Measurements from ENCODE around the gene POC1B. TPM values are rescaled to one million over a fixed set of nuclear protein-coding genes. Genes with fewer than 3 reads are reported as not detected.
A peak's percentile ranks its signal among the peaks of the same experiment; 100 is the strongest.

Gene POC1B
- total RNA-seq, 1 experiment from 2014 or later, result 25.0 TPM

DNA sequence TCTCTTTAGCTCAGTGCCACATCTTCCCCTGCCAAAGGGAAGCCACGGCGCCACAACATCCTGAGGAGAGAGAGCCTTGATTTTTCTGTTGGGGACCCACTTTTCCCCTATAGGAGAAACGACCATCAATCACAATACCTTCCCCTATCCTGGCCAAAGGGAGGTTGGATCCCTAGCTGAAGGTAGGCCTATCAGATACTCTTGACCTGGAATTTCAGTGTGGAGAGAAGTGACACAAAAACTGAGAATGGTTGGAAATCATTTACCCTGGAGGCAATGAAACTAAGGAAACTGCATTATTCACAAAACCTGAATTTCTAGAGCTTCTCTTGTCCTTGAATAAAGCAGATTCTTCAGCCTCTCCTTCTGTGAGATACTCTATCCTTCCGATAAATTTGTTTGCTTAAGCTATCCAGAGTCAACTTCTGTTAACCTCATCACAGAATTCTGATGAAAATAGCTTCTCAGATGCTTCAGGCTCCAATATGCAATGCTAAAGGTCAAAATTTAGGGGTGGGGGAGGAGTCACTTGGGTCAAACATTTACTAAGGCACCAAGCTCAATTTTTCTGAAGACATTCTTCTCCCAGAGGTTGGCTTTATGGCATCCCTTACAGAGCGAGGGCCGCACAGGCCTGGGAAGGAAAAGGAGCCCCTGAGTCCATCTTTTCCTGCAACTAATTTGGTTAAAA is 146.6 kb downstream of the POC1B start:
- POLR2A ChIA-PET (ENCODE audit: unreplicated experiment), result no interaction called here
- Histone ChIP-seq H4K20me1 (ENCODE audit: low read length) (no peaks in the 10 kb centered on the region), H3K27me3 (ENCODE audit: low read length) (no peaks in the 10 kb centered on the region), H2AFZ (ENCODE audit: low read length) (no peak overlapping the region), H3F3A (ENCODE audit: low read length, unreplicated experiment) (peaks cover 9% of the 10 kb centered on the region), H3K79me2 (ENCODE audit: low read length) (no peaks in the 10 kb centered on the region), H3K9me3 (ENCODE audit: low read length) (no peaks in the 10 kb centered on the region), H3K36me3 (ENCODE audit: low read depth, low read length) (no peaks in the 10 kb centered on the region; the same call in 1 of the 2 replicates), H3K4me2 (ENCODE audit: low read length) (no peak overlapping the region), H3K9ac (ENCODE audit: low read length) (no peak overlapping the region), H3K4me1 (ENCODE audit: insufficient read depth, low read length) (peaks cover 32% of the 10 kb centered on the region), H3K27ac (ENCODE audit: low read length) (no peak overlapping the region), H3K9me2 (replicated peaks; ENCODE audit: low read length) (no peaks in the 10 kb centered on the region), H3K4me3 (ENCODE audit: low read length) (no peak overlapping the region)
- CTCF ChIA-PET, result no interaction called here
- no peak for DNase-seq
- no peak for ATAC-seq
- no TSS peak for BruUV-seq (replicated peaks)
- TF ChIP-seq EZH2 (IDR thresholded peaks at IDR 0.05; ENCODE audit: low read length, unreplicated experiment) (no peak), EZH2phosphoT487 (IDR thresholded peaks at IDR 0.05; ENCODE audit: borderline replicate concordance, low read length) (no peak)
- TF ChIP-seq, protein P1, sequence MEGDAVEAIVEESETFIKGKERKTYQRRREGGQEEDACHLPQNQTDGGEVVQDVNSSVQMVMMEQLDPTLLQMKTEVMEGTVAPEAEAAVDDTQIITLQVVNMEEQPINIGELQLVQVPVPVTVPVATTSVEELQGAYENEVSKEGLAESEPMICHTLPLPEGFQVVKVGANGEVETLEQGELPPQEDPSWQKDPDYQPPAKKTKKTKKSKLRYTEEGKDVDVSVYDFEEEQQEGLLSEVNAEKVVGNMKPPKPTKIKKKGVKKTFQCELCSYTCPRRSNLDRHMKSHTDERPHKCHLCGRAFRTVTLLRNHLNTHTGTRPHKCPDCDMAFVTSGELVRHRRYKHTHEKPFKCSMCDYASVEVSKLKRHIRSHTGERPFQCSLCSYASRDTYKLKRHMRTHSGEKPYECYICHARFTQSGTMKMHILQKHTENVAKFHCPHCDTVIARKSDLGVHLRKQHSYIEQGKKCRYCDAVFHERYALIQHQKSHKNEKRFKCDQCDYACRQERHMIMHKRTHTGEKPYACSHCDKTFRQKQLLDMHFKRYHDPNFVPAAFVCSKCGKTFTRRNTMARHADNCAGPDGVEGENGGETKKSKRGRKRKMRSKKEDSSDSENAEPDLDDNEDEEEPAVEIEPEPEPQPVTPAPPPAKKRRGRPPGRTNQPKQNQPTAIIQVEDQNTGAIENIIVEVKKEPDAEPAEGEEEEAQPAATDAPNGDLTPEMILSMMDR (conservative IDR thresholded peaks at IDR 0.05; ENCODE audit: low read depth, low read length), result no peak
- intact Hi-C loops (cut with micrococcal nuclease), result no loop called here

DNA sequence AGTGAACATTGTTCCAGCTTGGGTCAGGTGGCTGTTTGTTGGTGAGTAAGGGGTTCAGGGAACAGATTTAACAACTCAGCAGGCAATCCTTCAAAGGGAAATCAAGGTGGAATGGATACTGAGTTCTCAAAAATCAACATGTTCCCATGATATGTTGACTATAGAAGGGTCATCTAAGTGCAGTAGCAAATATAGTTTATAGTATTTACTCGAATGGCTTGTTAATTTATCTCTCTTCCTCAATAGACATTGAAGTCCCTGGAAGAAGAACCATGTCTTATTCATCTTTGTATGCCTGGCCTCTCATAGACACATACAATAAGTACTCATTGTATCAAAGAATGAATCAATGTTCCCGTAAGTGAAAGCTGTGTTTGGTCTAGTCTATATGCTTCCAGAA is 149.0 kb downstream of the POC1B start:
- Histone ChIP-seq H3K4me1 (ENCODE audit: insufficient read depth, low read length) (peaks cover 48% of the 10 kb centered on the region), H3K4me3 (ENCODE audit: low read length) (no peak overlapping the region), H3K9me2 (replicated peaks; ENCODE audit: low read length) (no peaks in the 10 kb centered on the region), H3K9me3 (ENCODE audit: low read length) (no peaks in the 10 kb centered on the region), H3K36me3 (ENCODE audit: low read depth, low read length) (no peaks in the 10 kb centered on the region; the same call in 1 of the 2 replicates), H2AFZ (ENCODE audit: low read length) (no peak overlapping the region), H4K20me1 (ENCODE audit: low read length) (no peaks in the 10 kb centered on the region), H3K9ac (ENCODE audit: low read length) (peak overlapping the region; percentile 51; the same call in 1 of the 2 replicates), H3K4me2 (ENCODE audit: low read length) (no peak overlapping the region), H3K79me2 (ENCODE audit: low read length) (no peaks in the 10 kb centered on the region), H3F3A (ENCODE audit: low read length, unreplicated experiment) (peaks cover 9% of the 10 kb centered on the region), H3K27ac (ENCODE audit: low read length) (peak overlapping the region; percentile 92), H3K27me3 (ENCODE audit: low read length) (no peaks in the 10 kb centered on the region)
- ATAC-seq (no peak), DNase-seq (no peak)
- TF ChIP-seq, protein P1 (conservative IDR thresholded peaks at IDR 0.05; ENCODE audit: low read depth, low read length), result no peak
- TF ChIP-seq EZH2 (IDR thresholded peaks at IDR 0.05; ENCODE audit: low read length, unreplicated experiment), result no peak
- TF ChIP-seq EZH2phosphoT487 (IDR thresholded peaks at IDR 0.05; ENCODE audit: borderline replicate concordance, low read length), result no peak
- intact Hi-C loops (cut with micrococcal nuclease), result no loop called here
- BruUV-seq (replicated peaks), result no TSS peak
- CTCF ChIA-PET, result interaction anchor here (0.6 kb wide), 1 partner anchor 22 kb away, joined by 3 read pairs; no protein-coding TSS in a partner anchor
- POLR2A ChIA-PET (ENCODE audit: unreplicated experiment), result no interaction called here

DNA sequence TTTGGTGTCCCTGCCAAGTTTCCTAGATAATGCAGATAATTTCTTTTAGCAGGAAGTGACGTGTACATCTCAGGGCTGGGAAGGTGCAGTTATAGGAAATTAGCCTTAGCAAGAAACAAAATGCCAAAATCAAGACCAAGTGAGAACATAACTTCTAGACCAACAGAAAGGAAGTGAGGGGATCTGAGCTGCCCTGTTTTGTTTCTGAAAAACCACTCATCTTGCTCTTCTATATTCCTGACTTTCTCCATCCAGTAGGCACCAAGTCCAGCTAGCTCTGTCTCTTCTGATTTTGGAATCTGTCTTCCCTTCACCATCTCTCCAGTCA is 149.7 kb downstream of the POC1B start:
- no peak for TF ChIP-seq EZH2 (IDR thresholded peaks at IDR 0.05; ENCODE audit: low read length, unreplicated experiment)
- no peak for TF ChIP-seq EZH2phosphoT487 (IDR thresholded peaks at IDR 0.05; ENCODE audit: borderline replicate concordance, low read length)
- TF ChIP-seq, protein P1 (conservative IDR thresholded peaks at IDR 0.05; ENCODE audit: low read depth, low read length), result no peak
- Histone ChIP-seq H3K4me2 (ENCODE audit: low read length) (peak overlapping the region; percentile 7), H3K9me3 (ENCODE audit: low read length) (no peaks in the 10 kb centered on the region), H3K9me2 (replicated peaks; ENCODE audit: low read length) (no peaks in the 10 kb centered on the region), H3K36me3 (ENCODE audit: low read depth, low read length) (no peaks in the 10 kb centered on the region; the same call in 1 of the 2 replicates), H3K27ac (ENCODE audit: low read length) (peak overlapping the region; percentile 92), H3F3A (ENCODE audit: low read length, unreplicated experiment) (peaks cover 9% of the 10 kb centered on the region), H3K4me1 (ENCODE audit: insufficient read depth, low read length) (peaks cover 55% of the 10 kb centered on the region), H3K4me3 (ENCODE audit: low read length) (no peak overlapping the region), H2AFZ (ENCODE audit: low read length) (no peak overlapping the region), H3K9ac (ENCODE audit: low read length) (peak overlapping the region; percentile 51), H4K20me1 (ENCODE audit: low read length) (no peaks in the 10 kb centered on the region), H3K79me2 (ENCODE audit: low read length) (no peaks in the 10 kb centered on the region), H3K27me3 (ENCODE audit: low read length) (no peaks in the 10 kb centered on the region)
- CTCF ChIA-PET, result interaction anchor here (0.6 kb wide), 1 partner anchor 21 kb away, joined by 3 read pairs; no protein-coding TSS in a partner anchor
- DNase-seq (no peak), ATAC-seq (no peak)
- BruUV-seq (replicated peaks), result no TSS peak
- POLR2A ChIA-PET (ENCODE audit: unreplicated experiment), result no interaction called here
- intact Hi-C loops (cut with micrococcal nuclease), result no loop called here

All from PC-3 (cell line).